Endodermal cell (in vitro differentiated cells): ENCODE results near the gene PSMA4. TPM values are rescaled to one million over a fixed set of nuclear protein-coding genes. Genes with fewer than 3 reads are reported as not detected.

Experiments used
- DNase-seq: peaks from one replicate; pipeline ENCODE4 v3.0.0-alpha.2; 2017
- H3K27ac ChIP-seq: 2 replicates; pipeline ENCODE4 v1.5.1; 2013; ENCODE audit warnings: mild to moderate bottlenecking, low read depth, low read length, moderate library complexity
- H3K27me3 ChIP-seq: 2 replicates; pipeline ENCODE4 v1.6.1; 2013; ENCODE audit warnings: mild to moderate bottlenecking, low read length, moderate library complexity; ENCODE audit not compliant: insufficient read depth, control insufficient read depth, poor library complexity, severe bottlenecking
- H3K36me3 ChIP-seq: 2 replicates; pipeline ENCODE4 v1.7.0; 2013; ENCODE audit warnings: mild to moderate bottlenecking, low read length, moderate library complexity; ENCODE audit not compliant: control insufficient read depth, insufficient read depth
- H3K4me1 ChIP-seq: one replicate; pipeline ENCODE4 v1.7.0; 2013; ENCODE audit warnings: low read length; ENCODE audit not compliant: control insufficient read depth, insufficient read depth
- H3K4me3 ChIP-seq: 2 replicates; pipeline ENCODE4 v1.5.1; 2013; ENCODE audit warnings: mild to moderate bottlenecking, low read length, moderate library complexity
- H3K9ac ChIP-seq: 2 replicates; pipeline ENCODE4 v1.6.1; 2013; ENCODE audit warnings: mild to moderate bottlenecking, low read length, moderate library complexity; ENCODE audit not compliant: poor library complexity, severe bottlenecking; ENCODE audit errors: extremely low read depth
- H3K9me3 ChIP-seq: 2 replicates; pipeline ENCODE4 v1.6.1; 2013; ENCODE audit warnings: mild to moderate bottlenecking, low read length, moderate library complexity; ENCODE audit not compliant: control insufficient read depth
- H3K27ac Mint-ChIP-seq: 2 replicates; pipeline ENCODE4 v1.8.0; 2020; ENCODE audit warnings: mixed read lengths
- H3K27me3 Mint-ChIP-seq: 2 replicates; pipeline ENCODE4 v1.8.0; 2021; ENCODE audit warnings: mild to moderate bottlenecking, mixed read lengths; ENCODE audit not compliant: insufficient read depth
- H3K36me3 Mint-ChIP-seq: 2 replicates; pipeline ENCODE4 v1.8.0; 2020; ENCODE audit warnings: low read depth, mixed read lengths
- H3K4me1 Mint-ChIP-seq: 2 replicates; pipeline ENCODE4 v1.8.0; 2020; ENCODE audit warnings: mixed read lengths
- H3K4me3 Mint-ChIP-seq: 2 replicates; pipeline ENCODE4 v1.8.0; 2020; ENCODE audit warnings: mild to moderate bottlenecking, moderate library complexity, mixed read lengths
- H3K9me3 Mint-ChIP-seq: 2 replicates; pipeline ENCODE4 v1.8.0; 2020; ENCODE audit warnings: mild to moderate bottlenecking, mixed read lengths
- WGBS, 2 experiments: methylation state at CpG; one replicate each; pipeline versions ENCODE4 v1.1.5 to v1.1.7; 2013; ENCODE audit warnings: missing lambda C conversion rate in 2 of 2, mixed read lengths in 1 of 2; ENCODE audit not compliant: insufficient coverage in 1 of 2, insufficient read length in 1 of 2; 5-methylcytosine and 5-hydroxymethylcytosine counted together
- total RNA-seq, 2 donors: library from RNA; stranded (reverse); fragmentation: NEBNext Ultra II Directional in 1 of 2; extraction: Animal tissue kit (Norgen Biotek cat#: 25700) in 1 of 2; gene quantifications; 2 replicates in 1 of 2; 3 replicates in 1 of 2; pipeline ENCODE4 v1.2.1, GENCODE V29; 2021
- TF ChIP-seq, protein P1 (sequence below): fragments of 200-600 bp; sonication (generic); conservative IDR thresholded peaks from 2 replicates; pipeline ENCODE4 v1.5.0; 2021; ENCODE audit warnings: antibody characterized with exemption, mild to moderate bottlenecking

The PSMA4 gene
- total RNA-seq, 2 donors from 2014 or later: 250 to 254 TPM

DNA sequence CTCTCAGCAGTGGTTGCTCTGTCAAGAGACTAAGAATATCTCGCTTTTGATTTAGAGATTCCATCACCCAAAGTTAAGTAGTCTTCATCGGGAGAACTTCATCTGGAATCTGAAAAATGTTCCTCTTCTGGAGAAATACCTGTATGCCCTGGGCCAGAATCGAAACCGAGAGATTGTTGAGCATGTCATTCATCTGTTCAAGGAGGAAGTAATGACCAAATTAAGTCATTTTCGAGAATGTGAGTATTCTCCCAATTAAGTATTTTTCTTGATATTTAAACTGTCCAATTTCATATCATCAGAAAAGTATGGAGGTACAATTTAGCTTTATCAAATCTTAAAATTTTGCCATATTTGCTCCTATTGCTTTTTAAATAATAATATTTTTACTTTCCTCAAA lies 12.9 kb upstream of the PSMA4 start:
- H3K4me1 Mint-ChIP-seq: no peaks in the 10 kb centered on the region
- no peak overlapping the region for H3K27ac Mint-ChIP-seq
- H3K36me3 ChIP-seq: no peaks in the 10 kb centered on the region
- H3K9ac ChIP-seq: no peak overlapping the region
- no peak overlapping the region for H3K27ac ChIP-seq
- DNase-seq: no peak
- WGBS, 2 experiments: 83 to 95% methylated on average over 4 to 5 of the region's 5 CpGs
- no peak overlapping the region for H3K4me3 Mint-ChIP-seq
- TF ChIP-seq, protein P1, sequence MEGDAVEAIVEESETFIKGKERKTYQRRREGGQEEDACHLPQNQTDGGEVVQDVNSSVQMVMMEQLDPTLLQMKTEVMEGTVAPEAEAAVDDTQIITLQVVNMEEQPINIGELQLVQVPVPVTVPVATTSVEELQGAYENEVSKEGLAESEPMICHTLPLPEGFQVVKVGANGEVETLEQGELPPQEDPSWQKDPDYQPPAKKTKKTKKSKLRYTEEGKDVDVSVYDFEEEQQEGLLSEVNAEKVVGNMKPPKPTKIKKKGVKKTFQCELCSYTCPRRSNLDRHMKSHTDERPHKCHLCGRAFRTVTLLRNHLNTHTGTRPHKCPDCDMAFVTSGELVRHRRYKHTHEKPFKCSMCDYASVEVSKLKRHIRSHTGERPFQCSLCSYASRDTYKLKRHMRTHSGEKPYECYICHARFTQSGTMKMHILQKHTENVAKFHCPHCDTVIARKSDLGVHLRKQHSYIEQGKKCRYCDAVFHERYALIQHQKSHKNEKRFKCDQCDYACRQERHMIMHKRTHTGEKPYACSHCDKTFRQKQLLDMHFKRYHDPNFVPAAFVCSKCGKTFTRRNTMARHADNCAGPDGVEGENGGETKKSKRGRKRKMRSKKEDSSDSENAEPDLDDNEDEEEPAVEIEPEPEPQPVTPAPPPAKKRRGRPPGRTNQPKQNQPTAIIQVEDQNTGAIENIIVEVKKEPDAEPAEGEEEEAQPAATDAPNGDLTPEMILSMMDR: no peak
- H3K4me1 ChIP-seq: no peaks in the 10 kb centered on the region
- H3K9me3 Mint-ChIP-seq: peaks cover 37% of the 10 kb centered on the region
- peaks cover 7% of the 10 kb centered on the region for H3K36me3 Mint-ChIP-seq
- no peaks in the 10 kb centered on the region for H3K27me3 ChIP-seq
- peaks cover 11% of the 10 kb centered on the region for H3K9me3 ChIP-seq
- H3K4me3 ChIP-seq: no peak overlapping the region
- H3K27me3 Mint-ChIP-seq: peaks cover 4% of the 10 kb centered on the region

DNA sequence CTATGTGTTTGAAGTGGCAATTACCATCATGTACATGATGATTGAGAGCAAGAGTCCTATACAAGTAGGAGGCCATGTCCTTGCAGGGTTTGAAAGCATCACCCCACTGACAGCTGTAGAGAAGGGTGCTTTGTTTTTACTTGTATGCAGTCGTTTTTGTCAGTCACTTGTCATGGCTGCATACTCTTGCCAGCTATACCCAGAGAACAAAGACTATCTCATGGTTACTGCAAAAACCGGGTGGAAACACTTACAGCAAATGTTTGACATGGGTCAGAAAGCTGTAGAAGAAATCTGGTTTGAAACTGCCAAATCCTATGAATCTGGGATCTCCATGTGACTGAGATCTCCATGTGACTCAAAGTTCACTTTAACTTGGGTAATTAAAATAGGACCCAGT lies 6.9 kb upstream of the PSMA4 start:
- H3K9me3 ChIP-seq: no peaks in the 10 kb centered on the region
- Mint-ChIP-seq H3K4me3 (no peak overlapping the region), H3K9me3 (peaks cover 3% of the 10 kb centered on the region), H3K36me3 (no peaks in the 10 kb centered on the region), H3K27ac (no peak overlapping the region), H3K4me1 (no peaks in the 10 kb centered on the region), H3K27me3 (no peaks in the 10 kb centered on the region)
- H3K4me3 ChIP-seq: no peak overlapping the region
- 56 to 68% methylated on average over 1 to 2 of the region's 2 CpGs for WGBS, 2 experiments
- no peaks in the 10 kb centered on the region for H3K4me1 ChIP-seq
- H3K27ac ChIP-seq: no peak overlapping the region
- H3K9ac ChIP-seq: no peak overlapping the region
- no peaks in the 10 kb centered on the region for H3K36me3 ChIP-seq
- TF ChIP-seq, protein P1: no peak
- no peak for DNase-seq
- H3K27me3 ChIP-seq: no peaks in the 10 kb centered on the region

GRCh38 chr15:78536134-78536533 lies 4.1 kb upstream of the PSMA4 start:
- H3K9ac ChIP-seq: no peak overlapping the region
- H3K36me3 Mint-ChIP-seq: no peaks in the 10 kb centered on the region
- no peaks in the 10 kb centered on the region for H3K36me3 ChIP-seq
- no peak overlapping the region for H3K4me3 Mint-ChIP-seq
- WGBS, 2 experiments: 100% methylated on average over 1 of the region's 1 CpG; no CpG with 5 or more reads in 1 of the 2 experiments
- H3K9me3 Mint-ChIP-seq: no peaks in the 10 kb centered on the region
- H3K9me3 ChIP-seq: no peaks in the 10 kb centered on the region
- H3K27me3 ChIP-seq: no peaks in the 10 kb centered on the region
- H3K27ac ChIP-seq: no peak overlapping the region
- H3K4me3 ChIP-seq: no peak overlapping the region
- TF ChIP-seq, protein P1: no peak
- H3K4me1 Mint-ChIP-seq: no peaks in the 10 kb centered on the region
- H3K4me1 ChIP-seq: no peaks in the 10 kb centered on the region
- H3K27me3 Mint-ChIP-seq: no peaks in the 10 kb centered on the region
- no peak overlapping the region for H3K27ac Mint-ChIP-seq
- DNase-seq: no peak
